ENCODE results near the gene CORIN.

DNA sequence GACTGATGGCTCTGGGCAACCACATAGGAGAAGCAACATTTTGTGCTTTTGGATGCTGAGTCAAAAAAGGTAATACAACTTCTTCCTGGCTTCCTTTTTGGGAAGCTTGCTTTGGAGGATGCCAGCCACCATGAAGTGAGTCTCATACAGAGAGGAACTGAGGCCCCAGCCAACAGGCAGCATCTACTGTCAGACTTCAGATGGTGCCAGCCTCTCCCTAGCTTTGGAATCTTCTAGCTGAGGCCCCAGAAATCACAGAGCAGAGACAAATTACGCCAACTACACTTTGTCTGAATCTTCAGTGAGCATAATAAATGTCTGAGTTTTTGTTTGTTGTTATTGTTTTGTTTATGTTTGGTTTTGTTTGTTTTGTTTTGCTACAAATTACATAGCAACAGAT is 216.7 kb downstream of the CORIN start:
- TF ChIP-seq, protein P1, sequence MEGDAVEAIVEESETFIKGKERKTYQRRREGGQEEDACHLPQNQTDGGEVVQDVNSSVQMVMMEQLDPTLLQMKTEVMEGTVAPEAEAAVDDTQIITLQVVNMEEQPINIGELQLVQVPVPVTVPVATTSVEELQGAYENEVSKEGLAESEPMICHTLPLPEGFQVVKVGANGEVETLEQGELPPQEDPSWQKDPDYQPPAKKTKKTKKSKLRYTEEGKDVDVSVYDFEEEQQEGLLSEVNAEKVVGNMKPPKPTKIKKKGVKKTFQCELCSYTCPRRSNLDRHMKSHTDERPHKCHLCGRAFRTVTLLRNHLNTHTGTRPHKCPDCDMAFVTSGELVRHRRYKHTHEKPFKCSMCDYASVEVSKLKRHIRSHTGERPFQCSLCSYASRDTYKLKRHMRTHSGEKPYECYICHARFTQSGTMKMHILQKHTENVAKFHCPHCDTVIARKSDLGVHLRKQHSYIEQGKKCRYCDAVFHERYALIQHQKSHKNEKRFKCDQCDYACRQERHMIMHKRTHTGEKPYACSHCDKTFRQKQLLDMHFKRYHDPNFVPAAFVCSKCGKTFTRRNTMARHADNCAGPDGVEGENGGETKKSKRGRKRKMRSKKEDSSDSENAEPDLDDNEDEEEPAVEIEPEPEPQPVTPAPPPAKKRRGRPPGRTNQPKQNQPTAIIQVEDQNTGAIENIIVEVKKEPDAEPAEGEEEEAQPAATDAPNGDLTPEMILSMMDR (conservative IDR thresholded peaks at IDR 0.05; ENCODE audit: low read depth, low read length), result no peak
- TF ChIP-seq EZH2 (IDR thresholded peaks at IDR 0.05; ENCODE audit: borderline replicate concordance, low read depth, low read length, poor library complexity, severe bottlenecking), result no peak

Data from A673 (cell line).